GM23248 (cell line): ENCODE measurements around the gene IQSEC3.

Experiments used
- EZH2 ChIP-seq: fragments of 200-600 bp; sonication (generic); IDR thresholded peaks from 2 replicates; pipeline ENCODE4 v1.6.1; 2018; ENCODE audit warnings: antibody characterized with exemption, mild to moderate bottlenecking; ENCODE audit not compliant: insufficient read depth, poor library complexity, severe bottlenecking
- EZH2phosphoT487 ChIP-seq: fragments of 200-600 bp; sonication (generic); IDR thresholded peaks from 2 replicates; pipeline ENCODE4 v1.6.1; 2018; ENCODE audit warnings: antibody characterized with exemption, moderate library complexity, mild to moderate bottlenecking, low read depth; ENCODE audit not compliant: insufficient read depth

DNA sequence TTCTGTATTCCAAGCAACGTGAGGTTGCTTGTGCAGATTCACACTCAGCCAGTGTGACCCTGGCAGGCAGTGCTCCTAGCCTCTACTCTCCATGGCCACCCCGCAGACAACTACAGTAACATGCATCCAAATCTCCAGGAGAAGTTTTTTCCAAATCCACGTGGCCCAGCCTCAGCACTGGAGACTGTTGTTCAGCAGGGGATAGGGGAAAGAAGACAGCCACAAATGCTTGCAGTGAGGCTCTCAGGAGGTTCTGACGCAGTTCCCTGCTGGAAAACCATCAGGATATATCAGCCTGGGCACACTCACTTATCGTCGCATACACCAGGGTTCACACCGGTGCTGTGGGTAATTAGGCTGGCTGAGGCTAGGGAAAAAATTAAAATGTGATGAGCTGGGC is 16.2 kb downstream of the IQSEC3 start:
- no peak for TF ChIP-seq EZH2
- TF ChIP-seq EZH2phosphoT487 = no peak
